ENCODE results near the gene WDFY2.

DNA sequence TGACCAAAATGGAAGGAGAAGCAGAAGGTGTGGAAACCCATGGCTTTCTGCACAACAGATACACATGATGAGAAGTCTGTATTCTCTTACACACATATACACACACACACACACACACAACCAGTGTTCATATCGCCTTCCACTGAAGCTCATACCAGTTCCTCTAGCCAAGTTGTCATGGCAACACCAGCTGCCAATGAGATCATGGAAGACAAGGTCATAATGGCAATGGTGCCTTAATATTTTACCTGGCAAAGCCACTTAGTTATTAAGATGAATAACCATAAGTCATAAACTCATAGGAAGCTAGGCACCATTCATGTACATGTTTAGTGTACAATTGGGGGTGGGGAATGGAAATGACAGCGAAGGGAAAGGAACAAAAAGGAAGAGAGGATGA, 222.3 kb downstream of the WDFY2 start:
- TF ChIP-seq, protein P1, sequence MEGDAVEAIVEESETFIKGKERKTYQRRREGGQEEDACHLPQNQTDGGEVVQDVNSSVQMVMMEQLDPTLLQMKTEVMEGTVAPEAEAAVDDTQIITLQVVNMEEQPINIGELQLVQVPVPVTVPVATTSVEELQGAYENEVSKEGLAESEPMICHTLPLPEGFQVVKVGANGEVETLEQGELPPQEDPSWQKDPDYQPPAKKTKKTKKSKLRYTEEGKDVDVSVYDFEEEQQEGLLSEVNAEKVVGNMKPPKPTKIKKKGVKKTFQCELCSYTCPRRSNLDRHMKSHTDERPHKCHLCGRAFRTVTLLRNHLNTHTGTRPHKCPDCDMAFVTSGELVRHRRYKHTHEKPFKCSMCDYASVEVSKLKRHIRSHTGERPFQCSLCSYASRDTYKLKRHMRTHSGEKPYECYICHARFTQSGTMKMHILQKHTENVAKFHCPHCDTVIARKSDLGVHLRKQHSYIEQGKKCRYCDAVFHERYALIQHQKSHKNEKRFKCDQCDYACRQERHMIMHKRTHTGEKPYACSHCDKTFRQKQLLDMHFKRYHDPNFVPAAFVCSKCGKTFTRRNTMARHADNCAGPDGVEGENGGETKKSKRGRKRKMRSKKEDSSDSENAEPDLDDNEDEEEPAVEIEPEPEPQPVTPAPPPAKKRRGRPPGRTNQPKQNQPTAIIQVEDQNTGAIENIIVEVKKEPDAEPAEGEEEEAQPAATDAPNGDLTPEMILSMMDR (IDR thresholded peaks at IDR 0.05; ENCODE audit: low read depth, low read length): no peak
- TF ChIP-seq EZH2phosphoT487 (IDR thresholded peaks at IDR 0.05; ENCODE audit: low read depth): no peak
